A549 treated with CpdA at 1 μM for 4 hours (cell line): ENCODE measurements around the gene RTN4IP1. TPM values are rescaled to one million over a fixed set of nuclear protein-coding genes. Genes with fewer than 3 reads are reported as not detected.

ENCODE experiments used
- total RNA-seq: library from RNA; stranded (reverse); fragments of 200-300 nt; extraction: Qiagen RNA extraction; gene quantifications from 5 replicates; pipeline ENCODE4 v1.2.3, GENCODE V29; 2022; ENCODE audit warnings: low read depth

RTN4IP1 gene
- 8.2 to 10.8 TPM (median 8.9 TPM) in 5 replicates for total RNA-seq

GRCh38 chr6:106629103-106629858 lies at the start of gene RTN4IP1, which contains the start of gene QRSL1:
TSS of gene RTN4IP1 (minus strand) at chr6:106629498. CDS start at chr6:106629021, 477 bp downstream.
TSS of gene QRSL1 (plus strand) at chr6:106629578. CDS start at chr6:106629682, 104 bp downstream.

Other genes with a start within 250 kb of the RTN4IP1 start
- gene QRSL1, start 80 bp upstream of the RTN4IP1 start, total RNA-seq: 6.9 to 8.3 TPM (median 7.7 TPM) in 5 replicates